MM.1S (cell line): ENCODE data around the gene TMEM256.

Source experiments
- DNase-seq: peaks from one replicate; pipeline ENCODE4 v3.0.0-alpha.2; 2015
- H2AFZ ChIP-seq: fragments of 300-600 bp; sonication (generic); 2 replicates; pipeline ENCODE4 v1.6.0; 2016; ENCODE audit warnings: antibody characterized with exemption, low read length
- H3F3A ChIP-seq: fragments of 300-600 bp; sonication (generic); 2 replicates; pipeline ENCODE4 v1.6.1; 2016; ENCODE audit warnings: mild to moderate bottlenecking, antibody characterized with exemption, low read length, moderate library complexity, mixed read lengths; ENCODE audit not compliant: insufficient read depth
- H3K27ac ChIP-seq: fragments of 300-600 bp; sonication (generic); 2 replicates; pipeline ENCODE4 v1.5.1; 2016; ENCODE audit warnings: mild to moderate bottlenecking, low read length
- H3K27me3 ChIP-seq: fragments of 300-600 bp; sonication (generic); replicated peaks from 2 replicates; pipeline ENCODE4 v1.6.0; 2016; ENCODE audit warnings: low read length; ENCODE audit not compliant: insufficient read depth
- H3K36me3 ChIP-seq: fragments of 300-600 bp; sonication (generic); replicated peaks from 2 replicates; pipeline ENCODE4 v1.6.1; 2016; ENCODE audit warnings: mild to moderate bottlenecking, low read length, mixed read lengths; ENCODE audit not compliant: insufficient read depth
- H3K4me1 ChIP-seq: fragments of 300-600 bp; sonication (generic); 2 replicates; pipeline ENCODE4 v1.6.1; 2016; ENCODE audit warnings: low read length, mixed read lengths
- H3K4me2 ChIP-seq: fragments of 300-600 bp; sonication (generic); 2 replicates; pipeline ENCODE4 v1.6.0; 2016; ENCODE audit warnings: low read depth, low read length
- H3K4me3 ChIP-seq: fragments of 300-600 bp; sonication (generic); 2 replicates; pipeline ENCODE4 v1.5.1; 2016; ENCODE audit warnings: low read length, mixed read lengths
- H3K79me2 ChIP-seq: fragments of 300-600 bp; sonication (generic); 2 replicates; pipeline ENCODE4 v1.6.1; 2016; ENCODE audit warnings: mixed run types, low read length, mixed read lengths
- H3K9ac ChIP-seq: fragments of 300-600 bp; sonication (generic); 2 replicates; pipeline ENCODE4 v1.6.1; 2016; ENCODE audit warnings: low read length, mixed read lengths
- H3K9me2 ChIP-seq: fragments of 300-600 bp; sonication (generic); replicated peaks from 2 replicates; pipeline ENCODE4 v1.6.1; 2016; ENCODE audit warnings: mild to moderate bottlenecking, low read length, mixed read lengths; ENCODE audit not compliant: insufficient read depth
- H3K9me3 ChIP-seq: fragments of 300-600 bp; sonication (generic); replicated peaks from 2 replicates; pipeline ENCODE4 v1.6.1; 2016; ENCODE audit warnings: mild to moderate bottlenecking, low read length, mixed read lengths; ENCODE audit not compliant: insufficient read depth
- H4K20me1 ChIP-seq: fragments of 300-600 bp; sonication (generic); 2 replicates; pipeline ENCODE4 v1.6.1; 2016; ENCODE audit warnings: mild to moderate bottlenecking, low read length, moderate library complexity, mixed read lengths; ENCODE audit not compliant: insufficient read depth
- CTCF ChIP-seq: fragments of 300-600 bp; sonication (generic); IDR thresholded peaks from 2 replicates; pipeline ENCODE4 v1.5.1; 2016; ENCODE audit warnings: antibody characterized with exemption, low read length, mixed read lengths
- EZH2 ChIP-seq: fragments of 300-600 bp; sonication (generic); optimal IDR thresholded peaks from 2 replicates; pipeline ENCODE3; 2017; ENCODE audit warnings: low read depth, mild to moderate bottlenecking, antibody characterized with exemption, low read length, mixed read lengths
- EZH2phosphoT487 ChIP-seq: fragments of 300-600 bp; sonication (generic); IDR thresholded peaks from 2 replicates; pipeline ENCODE4 v1.6.1; 2018; ENCODE audit warnings: antibody characterized with exemption, low read length

The TMEM256 gene

DNA sequence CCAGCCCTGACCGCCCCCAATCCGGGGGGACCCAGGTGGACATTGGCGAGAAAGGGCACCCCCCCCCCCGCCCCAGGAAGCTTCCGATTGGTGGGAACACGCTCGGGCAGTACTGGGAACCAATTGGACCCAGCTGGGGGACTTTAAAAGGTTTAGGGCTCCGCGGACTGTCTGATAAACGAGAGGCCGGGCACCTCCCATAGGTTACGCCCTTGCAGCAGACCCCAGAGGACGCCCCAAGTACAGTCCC, 245 bp downstream of the TMEM256 start:
- H3K9me3 ChIP-seq = no peaks in the 10 kb centered on the region
- H4K20me1 ChIP-seq = no peaks in the 10 kb centered on the region
- H3K36me3 ChIP-seq = no peaks in the 10 kb centered on the region
- DNase-seq = no peak
- peak overlapping the region; percentile 76 for H3K4me3 ChIP-seq
- H3K79me2 ChIP-seq = no peaks in the 10 kb centered on the region; the same call in 1 of the 2 replicates
- H3K4me1 ChIP-seq = peaks cover 4% of the 10 kb centered on the region; the same call in 1 of the 2 replicates
- no peaks in the 10 kb centered on the region for H3F3A ChIP-seq
- H3K9me2 ChIP-seq = no peaks in the 10 kb centered on the region
- peak overlapping the region; percentile 81 for H2AFZ ChIP-seq
- H3K9ac ChIP-seq = peak overlapping the region; percentile 64
- no peak for TF ChIP-seq EZH2
- no peak for TF ChIP-seq EZH2phosphoT487
- no peak for TF ChIP-seq CTCF
- peak overlapping the region; percentile 61 for H3K4me2 ChIP-seq
- no peak overlapping the region for H3K27ac ChIP-seq
- peaks cover 26% of the 10 kb centered on the region for H3K27me3 ChIP-seq

DNA sequence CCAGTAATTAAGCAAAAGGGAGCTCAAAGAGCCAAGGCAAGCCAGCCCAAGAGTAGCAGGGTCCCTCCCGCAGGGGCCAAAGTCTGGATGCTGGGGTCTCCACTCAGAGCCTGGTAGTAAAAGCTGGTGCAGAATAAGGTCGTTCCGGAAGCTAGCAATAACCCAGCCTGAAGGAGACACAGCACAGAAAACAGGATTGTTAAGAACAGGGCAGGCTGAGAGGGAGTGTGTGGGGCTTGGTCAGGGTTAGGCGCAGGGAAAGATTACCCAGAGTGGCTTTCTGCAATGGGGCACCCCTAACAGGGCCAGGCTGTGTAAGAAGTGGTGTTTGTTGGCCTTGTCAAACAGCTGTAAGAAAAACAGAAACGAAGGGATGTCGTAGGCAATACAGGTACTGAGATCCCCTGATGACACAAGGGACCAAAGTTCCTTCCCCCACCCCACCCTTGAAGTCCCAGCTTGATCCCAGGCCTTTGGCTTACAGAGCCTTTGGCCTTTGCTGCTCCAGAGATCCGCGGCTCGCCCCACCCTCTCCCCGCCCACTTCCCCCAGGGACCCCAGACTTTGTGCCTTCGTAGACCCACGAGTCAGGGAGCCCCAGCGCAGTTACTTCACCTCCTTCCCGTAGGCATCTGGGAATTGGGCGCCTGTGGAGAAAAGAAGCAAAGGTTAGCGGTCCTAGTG, 712 bp downstream of the TMEM256 start:
- Histone ChIP-seq H3K4me1 (peaks cover 4% of the 10 kb centered on the region; the same call in 1 of the 2 replicates), H4K20me1 (no peaks in the 10 kb centered on the region), H3K9ac (peak overlapping the region; percentile 64), H3F3A (no peaks in the 10 kb centered on the region), H3K4me2 (peak overlapping the region; percentile 61), H2AFZ (peak overlapping the region; percentile 81), H3K36me3 (no peaks in the 10 kb centered on the region), H3K27ac (no peak overlapping the region), H3K79me2 (no peaks in the 10 kb centered on the region; the same call in 1 of the 2 replicates), H3K4me3 (peak overlapping the region; percentile 76), H3K9me3 (no peaks in the 10 kb centered on the region), H3K9me2 (no peaks in the 10 kb centered on the region), H3K27me3 (peaks cover 24% of the 10 kb centered on the region)
- TF ChIP-seq EZH2 (no peak), CTCF (no peak), EZH2phosphoT487 (no peak)
- DNase-seq = no peak

DNA sequence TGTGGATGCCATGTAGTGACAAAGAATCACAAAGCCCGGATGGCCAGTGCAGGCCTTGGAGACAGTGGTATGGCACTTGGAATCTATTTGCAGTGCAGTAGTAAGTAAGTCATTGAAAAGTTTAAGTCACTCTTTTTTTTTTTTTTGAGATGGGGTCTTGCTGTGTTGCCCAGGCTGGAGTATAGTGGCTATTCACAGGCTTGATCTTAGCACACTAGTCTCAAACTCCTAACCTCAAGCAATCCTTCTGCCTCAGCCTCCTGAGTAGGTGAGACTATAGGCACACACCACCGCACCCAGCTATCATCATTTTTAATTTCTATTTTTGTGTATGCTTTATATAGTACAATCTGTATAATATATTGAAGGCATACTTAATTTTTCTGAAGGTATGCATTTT, 5.3 kb downstream of the TMEM256 start:
- Histone ChIP-seq H3K36me3 (no peaks in the 10 kb centered on the region), H3K79me2 (no peaks in the 10 kb centered on the region; the same call in 1 of the 2 replicates), H3K4me1 (0 out of 2 replicates have a peak, but pooled peaks cover 7% of the 10 kb centered on the region), H3K27me3 (no peaks in the 10 kb centered on the region), H3K9me2 (no peaks in the 10 kb centered on the region), H3F3A (peaks cover 6% of the 10 kb centered on the region; the same call in 1 of the 2 replicates), H3K4me3 (no peak overlapping the region), H2AFZ (no peak overlapping the region), H4K20me1 (no peaks in the 10 kb centered on the region), H3K9ac (no peak overlapping the region), H3K9me3 (no peaks in the 10 kb centered on the region), H3K4me2 (no peak overlapping the region), H3K27ac (no peak overlapping the region)
- TF ChIP-seq EZH2phosphoT487 = no peak
- no peak for TF ChIP-seq CTCF
- DNase-seq = no peak
